ENCODE results near the gene MFSD2B.

DNA sequence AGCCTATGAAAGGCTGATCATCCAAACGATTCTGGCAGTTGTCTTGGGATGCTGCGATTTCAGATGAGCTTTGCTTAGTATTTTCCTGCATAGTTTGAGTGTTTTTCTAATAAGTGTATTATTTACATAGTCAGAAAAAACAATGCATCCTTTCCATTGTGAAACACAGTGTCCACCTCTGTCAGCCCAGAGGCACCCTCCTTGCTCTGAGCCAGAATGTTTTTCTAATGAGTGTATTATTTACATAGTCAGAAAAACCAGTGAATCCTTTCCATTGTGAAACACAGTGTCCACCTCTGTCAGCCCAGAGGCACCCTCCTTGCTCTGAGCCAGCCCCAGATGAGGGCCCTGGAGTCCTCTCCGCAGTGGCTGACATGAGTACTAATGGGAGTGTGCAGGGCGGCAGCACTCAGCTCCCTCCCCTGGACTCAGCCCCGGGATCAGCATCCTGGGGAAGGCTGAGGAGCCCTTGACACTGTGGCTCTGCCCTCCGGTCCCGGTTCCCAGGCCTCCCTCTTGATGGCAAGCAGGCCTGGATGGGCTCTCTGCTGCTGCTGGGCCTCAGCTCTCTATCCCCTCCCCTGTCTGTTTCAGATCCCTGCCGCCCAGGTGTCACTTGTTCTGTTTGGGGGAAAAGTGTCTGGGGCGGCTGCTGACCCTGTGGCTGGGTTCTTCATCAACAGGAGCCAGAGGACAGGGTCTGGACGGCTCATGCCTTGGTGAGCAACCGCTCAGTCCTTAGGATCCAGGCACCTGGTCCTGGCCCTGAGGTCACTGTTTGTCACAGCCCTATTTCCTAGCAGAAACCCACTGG lies 5.9 kb downstream of the MFSD2B start:
- TF ChIP-seq POLR2A (IDR thresholded peaks at IDR 0.05; ENCODE audit: low read length) (peak; percentile 25), GATA1 (IDR thresholded peaks at IDR 0.05; ENCODE audit: low read depth, low read length) (no peak)
